ENCODE results near the gene GHR. TPM values are rescaled to one million over a fixed set of nuclear protein-coding genes. Genes with fewer than 3 reads are reported as not detected.

GHR gene
- total RNA-seq, 1 experiment from 2014 or later, result 0.53 TPM

GRCh38 chr5:42516282-42517042 is 93.2 kb downstream of the GHR start:
- no peak for DNase-seq (ENCODE audit: low spot score)

DNA sequence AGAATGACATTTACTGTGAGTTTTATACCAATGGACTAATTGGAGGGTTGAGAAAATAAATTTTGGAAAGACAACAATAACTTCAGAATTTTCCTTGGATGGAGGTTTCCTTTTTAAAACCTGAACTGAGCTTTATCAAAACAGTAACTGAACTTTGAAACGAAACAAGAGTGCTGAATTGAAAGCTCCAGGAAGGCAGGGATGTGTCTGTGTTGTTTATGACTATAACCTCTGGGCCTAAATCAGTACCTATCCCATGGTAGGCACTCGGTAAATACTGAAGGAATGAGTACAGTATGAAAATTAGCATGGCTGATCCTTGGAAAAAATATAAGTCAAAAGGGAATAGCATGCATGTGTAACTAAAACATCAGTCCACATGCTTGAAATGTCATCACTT is 93.9 kb downstream of the GHR start:
- DNase-seq (ENCODE audit: low spot score), result no peak

- DNase-seq (ENCODE audit: low spot score), result no peak
Measured at GRCh38 chr5:42518595-42519221, 95.5 kb downstream of the GHR start.

GRCh38 chr5:42520203-42520602 is 97.0 kb downstream of the GHR start:
- no peak for DNase-seq (ENCODE audit: low spot score)

DNA sequence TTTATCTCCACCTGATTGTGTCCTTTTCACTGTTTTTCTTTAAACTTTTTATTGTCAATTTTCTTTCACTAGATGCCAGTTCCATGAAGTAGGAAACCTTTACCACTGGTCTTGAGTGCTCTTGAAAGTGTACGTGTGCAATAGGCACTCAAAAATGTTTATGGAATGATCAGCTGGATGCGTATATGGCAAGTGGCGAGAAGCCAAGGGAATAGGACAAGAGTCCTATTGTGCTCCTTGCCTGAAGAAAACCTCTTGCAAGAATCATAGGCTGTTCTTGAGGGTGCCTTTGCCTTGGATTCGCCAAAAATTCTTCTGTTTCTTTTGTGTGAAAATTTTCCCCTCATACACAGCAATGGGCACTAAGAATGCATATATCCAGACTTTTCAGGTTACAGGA is 97.7 kb downstream of the GHR start:
- DNase-seq (ENCODE audit: low spot score), result no peak

- DNase-seq (ENCODE audit: low spot score), result no peak
Measured at GRCh38 chr5:42521406-42521805, 98.2 kb downstream of the GHR start.

GRCh38 chr5:42522783-42523182 is 99.5 kb downstream of the GHR start:
- no peak for DNase-seq (ENCODE audit: low spot score)

GRCh38 chr5:42526179-42526578 is 102.9 kb downstream of the GHR start:
- DNase-seq (ENCODE audit: low spot score), result no peak

DNA sequence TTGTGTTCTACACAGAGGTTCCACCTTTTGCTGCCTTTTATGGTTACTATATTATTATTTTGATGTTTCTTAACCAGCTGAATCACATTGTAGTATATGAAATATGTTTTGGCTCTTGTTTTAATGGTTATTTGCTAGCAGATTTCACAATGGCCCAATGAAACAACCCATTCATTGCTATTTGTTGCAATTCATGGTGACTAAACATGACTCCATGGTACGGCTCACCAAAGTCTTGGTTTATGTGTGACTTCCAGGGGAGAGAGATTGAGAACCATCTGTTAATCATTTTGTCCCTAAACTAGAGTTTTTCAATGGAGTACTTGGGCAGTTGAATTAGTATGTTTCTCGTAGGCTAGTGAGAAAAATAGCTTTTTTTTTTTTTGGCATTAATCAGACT is 108.4 kb downstream of the GHR start:
- DNase-seq (ENCODE audit: low spot score), result no peak

GRCh38 chr5:42542106-42542505 is 118.9 kb downstream of the GHR start:
- no peak for DNase-seq (ENCODE audit: low spot score)

- no peak for DNase-seq (ENCODE audit: low spot score)
Measured at GRCh38 chr5:42543774-42544173, 120.5 kb downstream of the GHR start.

DNA sequence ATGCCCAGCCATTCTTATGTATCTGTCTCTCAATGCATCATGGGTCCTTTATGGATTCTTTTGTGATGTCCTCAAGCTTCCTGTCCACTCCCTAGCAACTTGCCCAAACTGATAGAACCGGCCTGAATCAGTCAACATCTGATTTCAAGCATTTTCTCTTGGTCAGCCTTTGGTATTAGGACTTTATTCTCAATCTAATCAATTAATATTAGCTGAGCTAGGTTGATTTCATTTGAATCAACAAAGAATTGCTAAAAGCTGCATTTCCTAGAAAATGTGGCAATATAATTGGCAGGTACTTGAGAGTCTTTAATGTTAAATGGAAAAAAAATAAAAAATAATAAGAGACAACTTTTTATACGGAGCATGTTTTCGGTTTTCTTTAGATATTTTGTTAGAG is 121.8 kb downstream of the GHR start:
- no peak for DNase-seq (ENCODE audit: low spot score)

DNA sequence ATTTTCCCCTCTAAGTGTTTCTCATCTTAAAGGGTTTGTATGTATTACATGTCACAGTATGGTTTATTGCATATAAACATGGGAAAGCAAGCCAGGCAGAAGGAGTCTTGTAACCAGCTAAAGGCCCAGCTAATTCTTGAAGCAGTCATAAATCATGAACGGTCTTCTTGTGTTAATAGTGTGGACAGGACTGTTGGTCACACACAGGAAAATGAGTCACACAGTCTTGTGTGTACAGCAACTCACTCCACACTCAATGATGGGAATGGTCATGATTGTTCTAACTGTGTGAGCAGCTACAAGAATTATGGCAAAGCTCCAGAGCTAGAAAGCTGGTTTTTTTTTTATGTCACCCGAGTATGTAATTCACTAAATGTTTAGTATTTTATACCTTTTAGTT is 123.9 kb downstream of the GHR start:
- no peak for DNase-seq (ENCODE audit: low spot score)

GRCh38 chr5:42547894-42548293 is 124.7 kb downstream of the GHR start:
- DNase-seq (ENCODE audit: low spot score), result no peak

DNA sequence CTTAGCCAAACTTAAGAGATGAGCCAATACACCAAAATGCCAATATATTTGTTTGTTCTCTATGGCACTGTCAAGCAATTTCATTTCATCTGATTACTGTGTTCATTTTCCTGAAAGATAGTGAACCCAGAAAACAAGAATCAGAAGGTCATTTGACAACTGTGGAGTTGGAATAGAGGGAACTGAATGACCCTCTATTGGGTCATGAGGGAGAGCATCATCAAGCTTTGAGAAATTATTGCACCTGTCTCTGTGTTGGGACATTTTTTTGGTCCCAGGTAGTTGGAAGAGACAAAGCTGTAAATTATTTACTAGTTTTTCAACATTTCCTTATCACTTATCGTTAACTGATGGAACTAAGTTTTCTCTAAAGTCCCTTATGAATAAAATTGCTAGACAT is 129.4 kb downstream of the GHR start:
- no peak for DNase-seq (ENCODE audit: low spot score)

GRCh38 chr5:42553461-42553860 is 130.2 kb downstream of the GHR start:
- no peak for DNase-seq (ENCODE audit: low spot score)

GRCh38 chr5:42555010-42555409 is 131.8 kb downstream of the GHR start:
- no peak for DNase-seq (ENCODE audit: low spot score)

DNA sequence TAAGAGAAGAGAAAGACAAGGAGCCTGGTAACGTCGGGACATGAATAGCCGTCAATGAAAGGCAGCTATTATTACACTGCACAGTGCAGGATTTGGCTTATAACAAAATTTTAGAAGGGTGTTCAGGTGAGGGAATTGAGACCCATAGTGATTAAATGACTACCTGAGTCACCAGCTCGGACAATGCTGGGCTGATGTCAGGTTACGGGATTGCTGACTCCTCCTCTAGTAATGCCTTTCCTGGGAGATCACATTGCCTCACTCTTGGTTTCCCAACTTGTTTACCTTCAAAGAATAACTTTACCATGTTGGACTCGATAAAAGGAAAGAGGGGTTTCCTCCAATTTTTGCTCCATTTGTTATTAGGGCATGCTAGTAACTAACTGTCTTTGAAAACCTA is 132.6 kb downstream of the GHR start:
- no peak for DNase-seq (ENCODE audit: low spot score)

DNA sequence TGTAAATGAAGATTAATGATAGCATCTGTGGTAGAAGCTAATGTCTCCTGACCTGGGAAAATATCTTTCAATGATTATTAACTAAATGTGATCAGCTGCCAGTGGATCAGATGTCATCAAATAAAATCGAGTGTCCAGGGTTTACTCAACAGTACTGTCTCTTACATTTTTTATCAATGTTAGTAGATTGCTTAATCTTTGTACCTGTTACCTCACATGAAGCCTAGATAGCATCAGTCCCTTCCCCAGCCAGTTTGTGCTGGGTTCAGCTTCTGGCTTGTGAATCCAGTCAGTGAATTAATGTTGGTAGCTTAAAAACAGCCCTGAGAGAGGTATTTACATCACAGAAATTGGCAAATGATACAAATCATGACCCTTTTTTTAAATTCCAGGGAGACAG is 134.4 kb downstream of the GHR start:
- DNase-seq (ENCODE audit: low spot score), result no peak

DNA sequence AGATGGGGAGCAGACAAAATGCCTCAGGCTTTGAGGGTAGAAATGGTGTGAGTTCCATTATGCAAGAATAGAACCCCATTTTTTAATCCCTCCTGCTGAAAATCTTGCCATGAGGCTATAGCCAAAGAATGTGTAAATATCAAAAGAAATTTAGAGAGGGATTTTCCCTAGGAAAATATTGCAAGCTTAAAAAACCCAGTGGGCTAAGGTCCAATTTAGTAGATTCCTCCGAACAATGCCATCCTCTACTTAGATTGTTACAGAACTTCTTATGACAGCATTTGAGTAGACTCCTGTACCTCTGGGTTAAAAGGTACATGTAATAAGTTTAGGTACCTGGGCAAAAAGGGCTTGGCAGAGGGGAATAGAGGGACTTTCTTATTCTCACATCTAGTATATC is 138.4 kb downstream of the GHR start:
- DNase-seq (ENCODE audit: low spot score), result no peak

- no peak for DNase-seq (ENCODE audit: low spot score)
Measured at GRCh38 chr5:42564689-42565356, 141.6 kb downstream of the GHR start.

DNA sequence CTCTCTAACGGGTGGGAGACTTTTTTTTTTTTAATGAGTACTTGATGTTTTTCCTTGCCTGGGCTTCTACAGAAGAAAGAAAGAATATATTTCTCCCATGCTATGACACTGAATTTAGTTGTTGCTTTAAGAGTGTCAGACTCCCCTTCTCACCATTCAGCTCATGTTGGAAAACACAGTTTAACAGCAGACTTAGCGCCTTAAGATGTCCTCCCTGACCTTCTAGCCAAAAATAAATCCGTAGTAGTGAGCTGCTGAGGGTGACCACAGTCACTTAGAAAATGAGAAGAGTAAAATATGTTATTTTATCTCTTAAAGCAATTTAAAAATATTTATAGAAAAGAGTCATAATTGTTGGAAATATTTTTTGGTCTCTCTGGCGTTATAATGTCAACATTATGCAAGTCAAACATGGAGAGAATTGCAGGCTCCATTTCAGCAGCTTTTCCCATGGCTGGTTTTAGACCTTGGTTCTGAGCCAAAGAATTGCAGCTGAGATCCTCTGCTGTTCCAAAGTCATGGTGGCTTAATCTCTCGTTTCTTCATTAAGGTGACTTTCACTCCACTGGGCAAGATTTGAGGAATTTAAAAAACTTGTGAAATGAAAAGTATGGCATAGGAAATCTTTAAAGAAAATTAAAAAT is 143.5 kb downstream of the GHR start:
- no peak for DNase-seq (ENCODE audit: low spot score)

GRCh38 chr5:42569325-42569724 is 146.1 kb downstream of the GHR start:
- DNase-seq (ENCODE audit: low spot score), result no peak
